Fibroblast of mammary gland (primary cell): ENCODE data around the gene ADAP2.

Source experiments
- DNase-seq: peaks from one replicate; pipeline ENCODE4 v3.0.0-alpha.2; 2010; ENCODE audit warnings: low read depth
- H3K4me3 ChIP-seq: 2 replicates; pipeline ENCODE4 v1.5.1; 2011; ENCODE audit warnings: low read depth, mild to moderate bottlenecking, low read length, moderate library complexity; ENCODE audit not compliant: control insufficient read depth
- TF ChIP-seq, protein P1 (sequence below): conservative IDR thresholded peaks from 2 replicates; pipeline ENCODE4 v1.5.1; 2011; ENCODE audit warnings: low read depth, low read length, inconsistent platforms; ENCODE audit not compliant: control insufficient read depth, insufficient read depth

The ADAP2 gene, protein sequence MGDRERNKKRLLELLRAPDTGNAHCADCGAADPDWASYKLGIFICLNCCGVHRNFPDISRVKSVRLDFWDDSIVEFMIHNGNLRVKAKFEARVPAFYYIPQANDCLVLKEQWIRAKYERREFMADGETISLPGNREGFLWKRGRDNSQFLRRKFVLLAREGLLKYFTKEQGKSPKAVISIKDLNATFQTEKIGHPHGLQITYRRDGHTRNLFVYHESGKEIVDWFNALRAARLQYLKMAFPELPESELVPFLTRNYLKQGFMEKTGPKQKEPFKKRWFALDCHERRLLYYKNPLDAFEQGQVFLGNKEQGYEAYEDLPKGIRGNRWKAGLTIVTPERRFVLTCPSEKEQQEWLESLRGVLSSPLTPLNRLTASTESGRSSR

DNA sequence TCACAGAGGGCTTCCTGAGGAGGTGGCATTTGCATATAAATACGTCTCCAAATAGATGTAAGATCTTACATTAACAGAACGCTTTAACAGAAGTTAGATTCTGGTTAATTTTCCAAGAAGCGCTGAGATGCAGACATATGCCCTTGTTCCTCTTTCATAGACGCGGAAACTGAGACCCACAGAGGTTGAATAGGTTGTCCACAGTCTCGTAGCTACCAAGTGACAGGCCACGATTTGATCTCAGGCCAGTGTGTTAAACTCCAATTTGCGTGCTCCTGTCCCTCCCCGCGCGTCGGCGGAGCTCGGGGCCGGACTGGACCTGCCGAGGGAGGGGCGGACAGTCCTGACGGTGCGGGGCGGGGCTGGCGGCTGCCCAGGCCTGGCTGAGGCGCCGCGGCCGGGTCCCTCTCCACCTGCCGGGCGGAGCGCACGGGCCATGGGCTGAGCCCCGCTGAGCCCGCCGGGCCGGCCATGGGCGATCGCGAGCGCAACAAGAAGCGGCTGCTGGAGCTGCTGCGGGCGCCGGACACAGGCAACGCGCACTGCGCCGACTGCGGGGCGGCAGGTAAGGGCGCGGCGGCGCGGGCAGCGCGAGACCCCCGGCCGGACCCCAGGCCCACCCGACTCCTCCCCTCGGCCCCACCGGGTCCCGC lies at the start of gene ADAP2:
TSS of gene ADAP2 (plus strand) at position 402 of the 653 bp plus-strand sequence. CDS start at position 472, 70 bp downstream.
- DNase-seq, result no peak
- TF ChIP-seq, protein P1, sequence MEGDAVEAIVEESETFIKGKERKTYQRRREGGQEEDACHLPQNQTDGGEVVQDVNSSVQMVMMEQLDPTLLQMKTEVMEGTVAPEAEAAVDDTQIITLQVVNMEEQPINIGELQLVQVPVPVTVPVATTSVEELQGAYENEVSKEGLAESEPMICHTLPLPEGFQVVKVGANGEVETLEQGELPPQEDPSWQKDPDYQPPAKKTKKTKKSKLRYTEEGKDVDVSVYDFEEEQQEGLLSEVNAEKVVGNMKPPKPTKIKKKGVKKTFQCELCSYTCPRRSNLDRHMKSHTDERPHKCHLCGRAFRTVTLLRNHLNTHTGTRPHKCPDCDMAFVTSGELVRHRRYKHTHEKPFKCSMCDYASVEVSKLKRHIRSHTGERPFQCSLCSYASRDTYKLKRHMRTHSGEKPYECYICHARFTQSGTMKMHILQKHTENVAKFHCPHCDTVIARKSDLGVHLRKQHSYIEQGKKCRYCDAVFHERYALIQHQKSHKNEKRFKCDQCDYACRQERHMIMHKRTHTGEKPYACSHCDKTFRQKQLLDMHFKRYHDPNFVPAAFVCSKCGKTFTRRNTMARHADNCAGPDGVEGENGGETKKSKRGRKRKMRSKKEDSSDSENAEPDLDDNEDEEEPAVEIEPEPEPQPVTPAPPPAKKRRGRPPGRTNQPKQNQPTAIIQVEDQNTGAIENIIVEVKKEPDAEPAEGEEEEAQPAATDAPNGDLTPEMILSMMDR, result no peak
- no peak within 1 kb of the TSS for H3K4me3 ChIP-seq

DNA sequence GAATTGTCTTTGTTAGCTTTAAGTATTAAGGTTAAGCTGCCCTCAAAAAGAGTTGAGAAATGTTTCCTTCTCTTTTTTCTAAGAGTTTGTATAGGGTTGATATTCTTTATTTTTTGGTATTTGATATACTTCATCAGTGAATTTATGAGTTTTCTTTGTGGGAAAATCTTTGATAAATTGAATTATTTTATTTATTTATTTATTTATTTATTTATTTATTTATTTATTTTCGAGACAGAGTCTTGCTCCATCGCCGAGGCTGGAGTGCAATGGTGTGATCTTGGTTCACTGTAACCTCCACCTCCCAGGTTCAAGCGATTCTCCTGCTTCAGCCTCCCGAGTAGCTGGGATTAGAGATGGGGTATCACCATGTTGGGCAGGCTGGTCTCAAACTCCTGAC lies 35.6 kb upstream of the ADAP2 start:
- no peak for DNase-seq
- TF ChIP-seq, protein P1, result no peak
- no peak overlapping the region for H3K4me3 ChIP-seq

DNA sequence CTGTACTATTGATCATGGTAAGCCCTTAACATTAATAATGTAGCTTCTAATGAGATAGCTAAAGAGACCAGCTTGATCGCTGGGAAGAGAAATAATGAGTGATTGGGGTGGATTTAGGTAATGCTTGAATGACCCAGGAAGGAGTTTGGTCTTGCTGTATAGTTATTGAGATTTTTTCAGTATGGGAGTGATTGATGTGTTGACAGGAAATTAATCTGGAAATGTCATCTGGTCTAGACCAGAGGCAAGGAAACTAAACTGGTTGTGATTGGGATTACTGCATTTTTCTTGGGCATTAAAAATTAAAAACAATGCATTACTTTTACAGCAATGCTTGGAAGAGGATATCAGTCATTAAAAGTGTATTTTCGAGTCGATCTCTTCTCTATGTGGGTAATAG lies 27.5 kb upstream of the ADAP2 start:
- TF ChIP-seq, protein P1, result no peak
- no peak overlapping the region for H3K4me3 ChIP-seq
- no peak for DNase-seq

DNA sequence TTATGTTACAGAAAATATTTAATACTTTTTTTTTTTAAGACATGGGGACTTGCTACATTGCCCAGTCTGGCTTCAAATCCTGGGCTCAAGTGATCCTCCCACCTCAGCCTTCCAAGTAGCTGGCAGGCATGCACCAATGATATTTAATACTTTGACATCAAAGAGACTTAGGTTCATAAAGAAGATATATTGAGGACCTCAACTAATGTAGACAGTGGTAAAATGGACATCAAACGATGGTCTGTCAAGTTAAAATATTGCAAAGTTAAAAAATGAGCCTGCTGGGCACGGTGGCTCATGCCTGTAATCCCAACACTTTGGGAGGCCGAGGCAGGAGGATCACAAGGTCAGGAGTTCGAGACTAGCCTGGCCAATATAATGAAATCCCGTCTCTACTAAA lies 24.4 kb upstream of the ADAP2 start:
- H3K4me3 ChIP-seq, result no peak overlapping the region
- DNase-seq, result no peak
- TF ChIP-seq, protein P1, result no peak

DNA sequence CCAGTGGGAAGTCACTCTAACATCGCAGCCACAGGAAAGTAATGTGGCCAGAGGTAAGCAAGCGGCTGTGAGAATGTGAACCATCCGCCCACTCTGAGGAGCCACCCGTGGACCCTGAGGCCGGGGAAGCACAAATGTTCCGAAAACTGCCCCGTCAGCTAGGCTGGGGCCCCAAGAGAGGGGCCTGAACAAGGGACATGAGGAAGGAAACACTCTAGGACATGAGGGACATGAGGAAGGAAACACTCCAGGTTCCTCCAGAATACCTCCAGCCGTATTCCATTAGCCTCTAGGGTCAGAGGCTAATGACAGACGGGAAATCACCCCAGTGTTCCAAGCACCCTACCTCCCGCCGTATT lies 16.0 kb upstream of the ADAP2 start:
- TF ChIP-seq, protein P1, result no peak
- peak overlapping the region; percentile 82 for H3K4me3 ChIP-seq
- DNase-seq, result peak; percentile 2

DNA sequence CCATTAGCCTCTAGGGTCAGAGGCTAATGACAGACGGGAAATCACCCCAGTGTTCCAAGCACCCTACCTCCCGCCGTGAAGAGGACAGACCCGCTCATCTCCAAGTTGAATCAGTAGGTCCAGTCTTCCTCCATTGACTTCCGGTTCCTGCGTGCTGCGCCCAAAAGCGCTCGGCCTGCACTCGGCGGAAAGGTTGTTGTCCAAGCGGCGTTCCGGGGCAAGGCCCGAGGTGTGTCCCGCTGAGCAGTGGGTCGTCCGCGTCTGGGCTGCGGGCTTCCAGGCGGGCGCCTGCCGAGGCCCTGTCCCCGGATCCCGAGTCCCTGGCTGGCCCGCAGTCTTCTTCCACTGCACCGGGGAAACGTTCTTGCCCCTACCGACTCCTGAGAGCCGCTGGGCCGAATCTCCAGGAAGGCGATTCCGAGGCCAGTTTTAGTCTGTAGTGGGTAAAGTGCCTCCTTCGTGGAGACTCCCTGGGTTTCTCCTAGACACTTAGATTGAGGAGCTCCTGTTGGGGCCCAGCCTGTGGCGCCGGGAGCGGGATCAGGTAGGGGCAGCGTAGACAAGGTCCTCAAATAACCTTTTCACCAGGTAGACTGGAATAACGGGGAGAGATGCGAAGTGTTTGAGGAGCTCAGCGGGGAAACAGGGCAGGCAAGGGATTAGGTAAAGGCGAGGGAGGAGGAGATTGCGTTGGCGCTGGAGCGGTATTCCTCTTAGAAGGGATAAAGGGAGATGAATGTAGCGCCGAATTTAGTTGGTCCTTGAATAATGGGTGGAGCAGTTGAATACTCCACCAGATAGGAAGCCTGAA lies 15.4 kb upstream of the ADAP2 start, which contains the start of gene TEFM:
TSS of gene TEFM (minus strand) at position 138 of the 811 bp plus-strand sequence. CDS start at position 98, 40 bp downstream.
- peak within 1 kb of the TSS; percentile 82 for H3K4me3 ChIP-seq
- TF ChIP-seq, protein P1, result no peak
- DNase-seq, result peak; percentile 90
